HEK293 (cell line): ENCODE data around the gene VHLL.

Source experiments
- CTCF ChIA-PET: fragments of 350-600 bp; formaldehyde crosslinking; extraction: SDS; loops from one replicate; lab custom pipeline; 2021; ENCODE audit warnings: antibody characterized with exemption; lab: Yijun Ruan, JAX
- POLR2A ChIA-PET: fragments of 300-600 bp; formaldehyde crosslinking; extraction: SDS; loops from one replicate; lab custom pipeline; 2020; ENCODE audit warnings: antibody characterized with exemption, inconsistent platforms; lab: Yijun Ruan, JAX
- H3K27ac ChIP-seq: fragments of 200-500 bp; sonication (Bioruptor generic); 2 replicates; pipeline ENCODE4 v1.5.1; 2014; ENCODE audit warnings: low read depth, low read length, control low read depth, inconsistent platforms; ENCODE audit errors: extremely low read depth
- H3K36me3 ChIP-seq, 2 experiments: fragments of 200-500 bp in 1 of 2; sonication (Bioruptor generic) in 1 of 2; 1 replicate in 1 of 2; 2 replicates in 1 of 2; pipeline ENCODE4 v1.5.1; 2014 to 2017; ENCODE audit warnings: inconsistent platforms in 2 of 2, low read length in 2 of 2; ENCODE audit not compliant: control insufficient read depth in 2 of 2, insufficient read depth in 1 of 2
- H3K4me1 ChIP-seq: fragments of 200-500 bp; sonication (Bioruptor generic); 2 replicates; pipeline ENCODE4 v1.5.1; 2014; ENCODE audit warnings: mild to moderate bottlenecking, low read length, inconsistent platforms; ENCODE audit not compliant: control insufficient read depth, insufficient read depth
- H3K4me3 ChIP-seq: 2 replicates; pipeline ENCODE4 v1.5.1; 2011; ENCODE audit warnings: low read depth, mild to moderate bottlenecking, control low read depth, low read length, moderate library complexity
- H3K9me3 ChIP-seq: fragments of 200-500 bp; sonication (Bioruptor generic); 2 replicates; pipeline ENCODE4 v1.5.1; 2014; ENCODE audit warnings: low read depth, low read length, inconsistent platforms; ENCODE audit not compliant: control insufficient read depth, insufficient read depth
- FEZF1 ChIP-seq: fragments of 450-650 bp; formaldehyde crosslinking; IDR thresholded peaks from 2 replicates; pipeline ENCODE4 v1.5.1; 2016; ENCODE audit warnings: missing biosample characterization, missing genetic modification characterization
- KLF7 ChIP-seq: fragments of 450-650 bp; formaldehyde crosslinking; IDR thresholded peaks from 2 replicates; pipeline ENCODE4 v1.5.1; 2016; ENCODE audit warnings: missing biosample characterization, missing genetic modification characterization, borderline replicate concordance
- TCF7L2 ChIP-seq: IDR thresholded peaks from 2 replicates; pipeline ENCODE4 v1.6.1; 2011; ENCODE audit warnings: low read depth, mild to moderate bottlenecking, inconsistent platforms, low read length, moderate library complexity, borderline replicate concordance
- ZFHX2 ChIP-seq: fragments of 450-650 bp; formaldehyde crosslinking; conservative IDR thresholded peaks from 2 replicates; pipeline ENCODE4 v1.5.1; 2016; ENCODE audit warnings: missing biosample characterization, missing genetic modification characterization
- ZNF16 ChIP-seq: fragments of 450-650 bp; formaldehyde crosslinking; IDR thresholded peaks from 2 replicates; pipeline ENCODE4 v1.5.1; 2016; ENCODE audit warnings: low read depth, missing biosample characterization, missing genetic modification characterization
- ZNF2 ChIP-seq: fragments of 450-650 bp; formaldehyde crosslinking; IDR thresholded peaks from 2 replicates; pipeline ENCODE4 v1.5.1; 2016; ENCODE audit warnings: missing biosample characterization, missing genetic modification characterization
- ZNF223 ChIP-seq: fragments of 450-650 bp; formaldehyde crosslinking; IDR thresholded peaks from 2 replicates; pipeline ENCODE4 v1.5.1; 2016; ENCODE audit warnings: missing biosample characterization, missing genetic modification characterization
- ZNF416 ChIP-seq: fragments of 450-650 bp; formaldehyde crosslinking; IDR thresholded peaks from 2 replicates; pipeline ENCODE4 v1.5.1; 2016; ENCODE audit warnings: missing biosample characterization, missing genetic modification characterization
- ZNF48 ChIP-seq: fragments of 450-650 bp; formaldehyde crosslinking; IDR thresholded peaks from 2 replicates; pipeline ENCODE4 v1.5.1; 2016; ENCODE audit warnings: missing biosample characterization, missing genetic modification characterization
- ZNF529 ChIP-seq: fragments of 450-650 bp; formaldehyde crosslinking; IDR thresholded peaks from 2 replicates; pipeline ENCODE4 v1.5.1; 2017; ENCODE audit warnings: missing genetic modification characterization, missing biosample characterization; ENCODE audit not compliant: insufficient replicate concordance
- ZNF585B ChIP-seq: fragments of 450-650 bp; formaldehyde crosslinking; IDR thresholded peaks from 2 replicates; pipeline ENCODE4 v1.5.1; 2016; ENCODE audit warnings: missing biosample characterization, missing genetic modification characterization
- ZNF624 ChIP-seq: fragments of 450-650 bp; formaldehyde crosslinking; IDR thresholded peaks from 2 replicates; pipeline ENCODE4 v1.5.1; 2017; ENCODE audit warnings: missing biosample characterization, missing genetic modification characterization
- ZNF785 ChIP-seq: fragments of 450-650 bp; formaldehyde crosslinking; IDR thresholded peaks from 2 replicates; pipeline ENCODE4 v1.5.1; 2016; ENCODE audit warnings: missing biosample characterization, missing genetic modification characterization
- TF ChIP-seq, protein P1 (sequence below): fragments of 450-650 bp; IDR thresholded peaks from 2 replicates; pipeline ENCODE4 v1.5.1; 2018; ENCODE audit warnings: missing biosample characterization, missing genetic modification characterization
- TF ChIP-seq, protein P2 (sequence below): fragments of 450-650 bp; formaldehyde crosslinking; IDR thresholded peaks from 2 replicates; pipeline ENCODE4 v1.5.1; 2016; ENCODE audit warnings: missing biosample characterization, missing genetic modification characterization
- TF ChIP-seq, protein P3 (sequence below): fragments of 450-650 bp; formaldehyde crosslinking; IDR thresholded peaks from 2 replicates; pipeline ENCODE4 v1.5.1; 2016; ENCODE audit warnings: missing biosample characterization, missing genetic modification characterization
- TF ChIP-seq, protein P4 (sequence below): fragments of 450-650 bp; formaldehyde crosslinking; IDR thresholded peaks from 2 replicates; pipeline ENCODE4 v1.5.1; 2017; ENCODE audit warnings: missing biosample characterization, mild to moderate bottlenecking, missing genetic modification characterization, moderate library complexity
- TF ChIP-seq, protein P5 (sequence below): fragments of 450-650 bp; formaldehyde crosslinking; IDR thresholded peaks from 2 replicates; pipeline ENCODE4 v1.5.1; 2017; ENCODE audit warnings: missing biosample characterization, missing genetic modification characterization

Gene VHLL

DNA sequence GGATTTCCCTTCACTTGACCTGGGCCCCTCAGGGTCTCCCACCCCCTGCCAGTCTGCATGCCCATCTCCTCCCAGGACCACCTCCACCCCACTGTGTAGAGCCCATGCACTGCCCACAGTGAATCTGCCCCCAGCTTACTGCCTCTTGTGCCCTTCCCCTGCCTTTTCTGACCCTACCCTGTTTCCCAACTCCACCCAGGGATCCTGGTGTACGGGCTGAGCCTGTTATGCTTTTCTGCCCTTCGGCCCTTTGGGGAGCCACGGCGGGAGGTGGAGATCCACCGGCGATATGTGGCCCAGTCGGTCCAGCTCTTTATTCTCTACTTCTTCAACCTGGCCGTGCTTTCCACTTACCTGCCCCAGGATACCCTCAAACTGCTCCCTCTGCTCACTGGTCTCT, 13.0 kb downstream of the VHLL start:
- no peak overlapping the region for H3K27ac ChIP-seq
- TF ChIP-seq, protein P1, sequence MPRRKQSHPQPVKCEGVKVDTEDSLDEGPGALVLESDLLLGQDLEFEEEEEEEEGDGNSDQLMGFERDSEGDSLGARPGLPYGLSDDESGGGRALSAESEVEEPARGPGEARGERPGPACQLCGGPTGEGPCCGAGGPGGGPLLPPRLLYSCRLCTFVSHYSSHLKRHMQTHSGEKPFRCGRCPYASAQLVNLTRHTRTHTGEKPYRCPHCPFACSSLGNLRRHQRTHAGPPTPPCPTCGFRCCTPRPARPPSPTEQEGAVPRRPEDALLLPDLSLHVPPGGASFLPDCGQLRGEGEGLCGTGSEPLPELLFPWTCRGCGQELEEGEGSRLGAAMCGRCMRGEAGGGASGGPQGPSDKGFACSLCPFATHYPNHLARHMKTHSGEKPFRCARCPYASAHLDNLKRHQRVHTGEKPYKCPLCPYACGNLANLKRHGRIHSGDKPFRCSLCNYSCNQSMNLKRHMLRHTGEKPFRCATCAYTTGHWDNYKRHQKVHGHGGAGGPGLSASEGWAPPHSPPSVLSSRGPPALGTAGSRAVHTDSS (tag by site-specific recombination): no peak
- TF ChIP-seq ZNF2: no peak
- no peak for TF ChIP-seq ZNF416 (tag by site-specific recombination)
- no peak for TF ChIP-seq KLF7 (tag by site-specific recombination)
- TF ChIP-seq ZNF16 (tag by site-specific recombination): no peak
- no peak for TF ChIP-seq FEZF1 (tag by site-specific recombination)
- H3K4me3 ChIP-seq: no peak overlapping the region
- ChIA-PET CTCF (interaction anchor here (0.5 kb wide), 1 partner anchor 1951 kb away, joined by 3 read pairs; no protein-coding TSS in a partner anchor), POLR2A (no interaction called here)
- peaks cover under 1% of the 10 kb centered on the region for H3K4me1 ChIP-seq
- peaks cover 4 to 37% of the 10 kb centered on the region in 2 experiments; a peak in 2 of 3 replicates for H3K36me3 ChIP-seq
- no peaks in the 10 kb centered on the region for H3K9me3 ChIP-seq

DNA sequence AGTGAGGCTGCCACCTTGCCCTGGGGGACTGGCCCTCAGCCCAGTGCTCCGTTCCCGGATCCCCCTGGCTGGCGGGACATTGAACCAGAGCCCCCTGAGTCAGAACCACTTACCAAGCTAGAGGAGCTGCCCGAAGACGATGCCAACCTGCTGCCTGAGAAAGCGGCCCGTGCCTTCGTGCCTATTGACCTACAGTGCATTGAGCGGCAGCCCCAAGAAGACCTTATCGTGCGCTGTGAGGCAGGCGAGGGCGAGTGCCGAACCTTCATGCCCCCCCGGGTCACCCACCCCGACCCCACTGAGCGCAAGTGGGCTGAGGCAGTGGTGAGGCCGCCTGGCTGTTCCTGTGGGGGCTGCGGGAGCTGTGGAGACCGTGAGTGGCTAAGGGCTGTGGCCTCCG, 13.7 kb downstream of the VHLL start:
- POLR2A ChIA-PET: no interaction called here
- Histone ChIP-seq H3K4me1 (peaks cover 4% of the 10 kb centered on the region; the same call in 1 of the 2 replicates), H3K4me3 (no peak overlapping the region), H3K27ac (no peak overlapping the region), H3K9me3 (no peaks in the 10 kb centered on the region)
- CTCF ChIA-PET: no interaction called here
- TF ChIP-seq ZFHX2 (tag by site-specific recombination) (no peak), ZNF585B (tag by site-specific recombination) (no peak), ZNF624 (tag by site-specific recombination) (no peak), ZNF529 (tag by site-specific recombination) (no peak), ZNF416 (tag by site-specific recombination) (no peak), TCF7L2 (no peak), ZNF48 (tag by site-specific recombination) (no peak), ZNF785 (no peak), ZNF223 (tag by site-specific recombination) (no peak)
- TF ChIP-seq, protein P2, sequence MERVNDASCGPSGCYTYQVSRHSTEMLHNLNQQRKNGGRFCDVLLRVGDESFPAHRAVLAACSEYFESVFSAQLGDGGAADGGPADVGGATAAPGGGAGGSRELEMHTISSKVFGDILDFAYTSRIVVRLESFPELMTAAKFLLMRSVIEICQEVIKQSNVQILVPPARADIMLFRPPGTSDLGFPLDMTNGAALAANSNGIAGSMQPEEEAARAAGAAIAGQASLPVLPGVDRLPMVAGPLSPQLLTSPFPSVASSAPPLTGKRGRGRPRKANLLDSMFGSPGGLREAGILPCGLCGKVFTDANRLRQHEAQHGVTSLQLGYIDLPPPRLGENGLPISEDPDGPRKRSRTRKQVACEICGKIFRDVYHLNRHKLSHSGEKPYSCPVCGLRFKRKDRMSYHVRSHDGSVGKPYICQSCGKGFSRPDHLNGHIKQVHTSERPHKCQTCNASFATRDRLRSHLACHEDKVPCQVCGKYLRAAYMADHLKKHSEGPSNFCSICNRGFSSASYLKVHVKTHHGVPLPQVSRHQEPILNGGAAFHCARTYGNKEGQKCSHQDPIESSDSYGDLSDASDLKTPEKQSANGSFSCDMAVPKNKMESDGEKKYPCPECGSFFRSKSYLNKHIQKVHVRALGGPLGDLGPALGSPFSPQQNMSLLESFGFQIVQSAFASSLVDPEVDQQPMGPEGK (tag by site-specific recombination): no peak
- TF ChIP-seq, protein P3, sequence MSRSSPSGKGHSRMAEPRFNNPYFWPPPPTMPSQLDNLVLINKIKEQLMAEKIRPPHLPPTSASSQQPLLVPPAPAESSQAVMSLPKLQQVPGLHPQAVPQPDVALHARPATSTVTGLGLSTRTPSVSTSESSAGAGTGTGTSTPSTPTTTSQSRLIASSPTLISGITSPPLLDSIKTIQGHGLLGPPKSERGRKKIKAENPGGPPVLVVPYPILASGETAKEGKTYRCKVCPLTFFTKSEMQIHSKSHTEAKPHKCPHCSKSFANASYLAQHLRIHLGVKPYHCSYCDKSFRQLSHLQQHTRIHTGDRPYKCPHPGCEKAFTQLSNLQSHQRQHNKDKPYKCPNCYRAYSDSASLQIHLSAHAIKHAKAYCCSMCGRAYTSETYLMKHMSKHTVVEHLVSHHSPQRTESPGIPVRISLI (tag by site-specific recombination): no peak
- TF ChIP-seq, protein P4, sequence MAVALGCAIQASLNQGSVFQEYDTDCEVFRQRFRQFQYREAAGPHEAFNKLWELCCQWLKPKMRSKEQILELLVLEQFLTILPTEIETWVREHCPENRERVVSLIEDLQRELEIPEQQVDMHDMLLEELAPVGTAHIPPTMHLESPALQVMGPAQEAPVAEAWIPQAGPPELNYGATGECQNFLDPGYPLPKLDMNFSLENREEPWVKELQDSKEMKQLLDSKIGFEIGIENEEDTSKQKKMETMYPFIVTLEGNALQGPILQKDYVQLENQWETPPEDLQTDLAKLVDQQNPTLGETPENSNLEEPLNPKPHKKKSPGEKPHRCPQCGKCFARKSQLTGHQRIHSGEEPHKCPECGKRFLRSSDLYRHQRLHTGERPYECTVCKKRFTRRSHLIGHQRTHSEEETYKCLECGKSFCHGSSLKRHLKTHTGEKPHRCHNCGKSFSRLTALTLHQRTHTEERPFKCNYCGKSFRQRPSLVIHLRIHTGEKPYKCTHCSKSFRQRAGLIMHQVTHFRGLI (tag by site-specific recombination): no peak
- TF ChIP-seq, protein P5, sequence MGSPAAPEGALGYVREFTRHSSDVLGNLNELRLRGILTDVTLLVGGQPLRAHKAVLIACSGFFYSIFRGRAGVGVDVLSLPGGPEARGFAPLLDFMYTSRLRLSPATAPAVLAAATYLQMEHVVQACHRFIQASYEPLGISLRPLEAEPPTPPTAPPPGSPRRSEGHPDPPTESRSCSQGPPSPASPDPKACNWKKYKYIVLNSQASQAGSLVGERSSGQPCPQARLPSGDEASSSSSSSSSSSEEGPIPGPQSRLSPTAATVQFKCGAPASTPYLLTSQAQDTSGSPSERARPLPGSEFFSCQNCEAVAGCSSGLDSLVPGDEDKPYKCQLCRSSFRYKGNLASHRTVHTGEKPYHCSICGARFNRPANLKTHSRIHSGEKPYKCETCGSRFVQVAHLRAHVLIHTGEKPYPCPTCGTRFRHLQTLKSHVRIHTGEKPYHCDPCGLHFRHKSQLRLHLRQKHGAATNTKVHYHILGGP: no peak
- TF ChIP-seq, all 188 proteins: peak for 0
- H3K36me3 ChIP-seq: peaks cover 4 to 38% of the 10 kb centered on the region in 2 experiments; a peak in 2 of 3 replicates
